PC-3 (cell line): ENCODE results near the gene PITHD1. TPM values are rescaled to one million over a fixed set of nuclear protein-coding genes. Genes with fewer than 3 reads are reported as not detected.
A peak's percentile ranks its signal among the peaks of the same experiment; 100 is the strongest.

Experiments used
- ATAC-seq: fragments of 200-7000 bp; cut with Tn5 transposase; 2 replicates; pipeline ENCODE4 v1.9.1; 2020; ENCODE audit warnings: mild to moderate bottlenecking, moderate library complexity
- BruUV-seq: library from RNA; stranded (reverse); fragments of 400-500 nt; replicated peaks from 2 replicates; lab custom pipeline; 2021; lab: Mats Ljungman, UMichigan
- CTCF ChIA-PET: fragments of 300-600 bp; sonication (Branson Sonifier 250); formaldehyde crosslinking; loops from one replicate; lab custom pipeline; 2022; ENCODE audit warnings: antibody characterized with exemption; lab: Charles Lee
- POLR2A ChIA-PET: fragments of 300-600 bp; sonication (Branson Sonifier 250); formaldehyde crosslinking; loops from one replicate; lab custom pipeline; 2022; ENCODE audit warnings: antibody characterized with exemption; ENCODE audit not compliant: unreplicated experiment; lab: Charles Lee
- DNase-seq: peaks from one replicate; pipeline ENCODE4 v3.0.0-alpha.2; 2015
- H2AFZ ChIP-seq: fragments of 300-600 bp; sonication (generic); 2 replicates; pipeline ENCODE4 v1.6.0; 2016; ENCODE audit warnings: antibody characterized with exemption, low read length
- H3F3A ChIP-seq: fragments of 300-600 bp; sonication (generic); one replicate; pipeline ENCODE4 v1.6.0; 2017; ENCODE audit warnings: antibody characterized with exemption, low read length, control low read depth, mild to moderate bottlenecking; ENCODE audit not compliant: unreplicated experiment
- H3K27ac ChIP-seq: fragments of 300-600 bp; sonication (generic); 2 replicates; pipeline ENCODE4 v1.5.1; 2016; ENCODE audit warnings: mild to moderate bottlenecking, low read length
- H3K27me3 ChIP-seq: fragments of 300-600 bp; sonication (generic); 2 replicates; pipeline ENCODE4 v1.6.1; 2016; ENCODE audit warnings: low read length, mixed read lengths
- H3K36me3 ChIP-seq: fragments of 300-600 bp; sonication (generic); 2 replicates; pipeline ENCODE4 v1.6.1; 2016; ENCODE audit warnings: low read depth, mixed run types, low read length, mixed read lengths
- H3K4me1 ChIP-seq: fragments of 300-600 bp; sonication (generic); 2 replicates; pipeline ENCODE4 v1.5.1; 2016; ENCODE audit warnings: low read length; ENCODE audit not compliant: insufficient read depth
- H3K4me2 ChIP-seq: fragments of 300-600 bp; sonication (generic); 2 replicates; pipeline ENCODE4 v1.6.0; 2016; ENCODE audit warnings: low read length
- H3K4me3 ChIP-seq: fragments of 300-600 bp; sonication (generic); 2 replicates; pipeline ENCODE4 v1.5.1; 2016; ENCODE audit warnings: mild to moderate bottlenecking, low read length, mixed read lengths
- H3K79me2 ChIP-seq: fragments of 300-600 bp; sonication (generic); 2 replicates; pipeline ENCODE4 v1.6.1; 2017; ENCODE audit warnings: low read length, mixed read lengths
- H3K9ac ChIP-seq: fragments of 300-600 bp; sonication (generic); 2 replicates; pipeline ENCODE4 v1.6.0; 2016; ENCODE audit warnings: mild to moderate bottlenecking, low read length
- H3K9me2 ChIP-seq: fragments of 300-600 bp; sonication (generic); replicated peaks from 2 replicates; pipeline ENCODE4 v1.6.1; 2016; ENCODE audit warnings: mixed run types, low read length, mixed read lengths
- H3K9me3 ChIP-seq: fragments of 300-600 bp; sonication (generic); 2 replicates; pipeline ENCODE4 v1.6.1; 2016; ENCODE audit warnings: low read length, mixed read lengths
- H4K20me1 ChIP-seq: fragments of 300-600 bp; sonication (generic); 2 replicates; pipeline ENCODE4 v1.6.1; 2016; ENCODE audit warnings: low read length, mixed read lengths
- EZH2 ChIP-seq: fragments of 300-600 bp; sonication (generic); IDR thresholded peaks from one replicate; pipeline ENCODE4 v1.6.1; 2017; ENCODE audit warnings: antibody characterized with exemption, mild to moderate bottlenecking, low read length; ENCODE audit not compliant: unreplicated experiment
- EZH2phosphoT487 ChIP-seq: fragments of 300-600 bp; sonication (generic); IDR thresholded peaks from 2 replicates; pipeline ENCODE4 v1.6.1; 2018; ENCODE audit warnings: mild to moderate bottlenecking, antibody characterized with exemption, low read length, borderline replicate concordance
- intact Hi-C: fragments of 100-400 bp; cut with micrococcal nuclease; formaldehyde crosslinking; loops from 2 replicates; pipeline ENCODE4 v1.9.0; 2023
- total RNA-seq: library from RNA; depleted of rRNA; stranded (reverse); fragments of >200 nt; gene quantifications from 2 replicates; pipeline ENCODE4 v1.2.3, GENCODE V29; 2014
- TF ChIP-seq, protein P1 (sequence below): fragments of 300-600 bp; sonication (generic); conservative IDR thresholded peaks from 2 replicates; pipeline ENCODE4 v1.5.1; 2017; ENCODE audit warnings: antibody characterized with exemption, low read depth, mild to moderate bottlenecking, low read length

PITHD1 gene
- total RNA-seq, 1 experiment from 2014 or later: 107 TPM

DNA sequence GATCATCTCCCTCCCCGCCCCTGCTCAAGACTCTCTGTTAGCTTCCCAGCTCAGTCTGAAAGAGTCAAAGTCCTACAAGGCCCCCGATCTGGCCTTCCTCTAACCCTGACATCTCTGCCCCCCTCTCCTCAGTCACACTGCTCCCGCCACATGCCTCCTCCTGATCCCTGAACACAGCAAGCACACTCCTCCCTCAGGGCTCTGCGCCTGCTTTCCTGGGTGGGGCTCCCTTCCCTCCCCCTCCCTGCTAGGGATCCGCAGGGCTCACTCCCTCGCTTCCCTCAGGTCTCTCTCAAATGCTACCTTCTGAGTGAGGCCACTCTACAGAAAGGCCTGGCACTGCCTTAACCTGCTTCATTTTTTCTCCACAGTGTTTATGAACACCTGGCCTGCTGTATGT lies 28.1 kb downstream of the PITHD1 start:
- no peaks in the 10 kb centered on the region for H4K20me1 ChIP-seq
- ATAC-seq: no peak
- no peak overlapping the region for H3K4me2 ChIP-seq
- intact Hi-C loops: no loop called here
- DNase-seq: no peak
- BruUV-seq: no TSS peak
- H3K9me2 ChIP-seq: no peaks in the 10 kb centered on the region
- H3K4me3 ChIP-seq: no peak overlapping the region
- no peaks in the 10 kb centered on the region for H3K36me3 ChIP-seq
- CTCF ChIA-PET: no interaction called here
- no peak overlapping the region for H3K27ac ChIP-seq
- no peaks in the 10 kb centered on the region for H3K27me3 ChIP-seq
- H3F3A ChIP-seq: no peaks in the 10 kb centered on the region
- TF ChIP-seq, protein P1, sequence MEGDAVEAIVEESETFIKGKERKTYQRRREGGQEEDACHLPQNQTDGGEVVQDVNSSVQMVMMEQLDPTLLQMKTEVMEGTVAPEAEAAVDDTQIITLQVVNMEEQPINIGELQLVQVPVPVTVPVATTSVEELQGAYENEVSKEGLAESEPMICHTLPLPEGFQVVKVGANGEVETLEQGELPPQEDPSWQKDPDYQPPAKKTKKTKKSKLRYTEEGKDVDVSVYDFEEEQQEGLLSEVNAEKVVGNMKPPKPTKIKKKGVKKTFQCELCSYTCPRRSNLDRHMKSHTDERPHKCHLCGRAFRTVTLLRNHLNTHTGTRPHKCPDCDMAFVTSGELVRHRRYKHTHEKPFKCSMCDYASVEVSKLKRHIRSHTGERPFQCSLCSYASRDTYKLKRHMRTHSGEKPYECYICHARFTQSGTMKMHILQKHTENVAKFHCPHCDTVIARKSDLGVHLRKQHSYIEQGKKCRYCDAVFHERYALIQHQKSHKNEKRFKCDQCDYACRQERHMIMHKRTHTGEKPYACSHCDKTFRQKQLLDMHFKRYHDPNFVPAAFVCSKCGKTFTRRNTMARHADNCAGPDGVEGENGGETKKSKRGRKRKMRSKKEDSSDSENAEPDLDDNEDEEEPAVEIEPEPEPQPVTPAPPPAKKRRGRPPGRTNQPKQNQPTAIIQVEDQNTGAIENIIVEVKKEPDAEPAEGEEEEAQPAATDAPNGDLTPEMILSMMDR: no peak
- H3K9ac ChIP-seq: no peak overlapping the region
- H3K9me3 ChIP-seq: no peaks in the 10 kb centered on the region
- POLR2A ChIA-PET: no interaction called here
- no peak overlapping the region for H2AFZ ChIP-seq
- peaks cover 11% of the 10 kb centered on the region; the same call in 1 of the 2 replicates for H3K4me1 ChIP-seq
- H3K79me2 ChIP-seq: no peaks in the 10 kb centered on the region

DNA sequence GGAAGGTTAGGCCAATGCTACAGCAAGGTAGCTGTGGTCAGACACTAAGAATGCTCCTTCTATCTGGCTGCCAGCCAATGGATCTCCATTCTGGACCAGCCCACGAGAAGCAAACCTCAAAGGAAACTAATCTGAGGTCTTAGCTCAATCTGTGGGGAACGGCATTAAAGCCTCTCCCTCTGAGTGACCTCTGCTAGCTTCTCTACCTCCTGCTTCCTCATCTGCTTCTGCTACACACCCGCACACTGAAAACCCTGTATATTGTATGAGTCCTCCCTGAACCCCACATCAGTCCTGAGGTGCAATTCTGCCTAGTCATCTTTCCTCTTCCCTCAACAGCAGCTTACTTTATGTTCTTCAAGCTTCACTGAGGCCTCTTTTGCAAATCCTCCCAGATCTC lies 29.2 kb downstream of the PITHD1 start:
- no peaks in the 10 kb centered on the region for H3K9me2 ChIP-seq
- no TSS peak for BruUV-seq
- H3K4me1 ChIP-seq: 0 out of 2 replicates have a peak, but pooled peaks cover 5% of the 10 kb centered on the region
- no peaks in the 10 kb centered on the region for H3K79me2 ChIP-seq
- H3K27ac ChIP-seq: no peak overlapping the region
- TF ChIP-seq EZH2: no peak
- TF ChIP-seq, protein P1: no peak
- no peak for TF ChIP-seq EZH2phosphoT487
- H4K20me1 ChIP-seq: no peaks in the 10 kb centered on the region
- H3K27me3 ChIP-seq: no peaks in the 10 kb centered on the region
- ATAC-seq (no peak), DNase-seq (no peak)
- intact Hi-C loops: no loop called here
- ChIA-PET CTCF (interaction anchor here (0.9 kb wide), 1 partner anchor 109 kb away, joined by 3 read pairs; no protein-coding TSS in a partner anchor), POLR2A (no interaction called here)
- no peak overlapping the region for H2AFZ ChIP-seq
- H3F3A ChIP-seq: no peaks in the 10 kb centered on the region
- no peak overlapping the region for H3K9ac ChIP-seq
- H3K36me3 ChIP-seq: no peaks in the 10 kb centered on the region
- no peaks in the 10 kb centered on the region for H3K9me3 ChIP-seq
- H3K4me3 ChIP-seq: no peak overlapping the region
- no peak overlapping the region for H3K4me2 ChIP-seq

DNA sequence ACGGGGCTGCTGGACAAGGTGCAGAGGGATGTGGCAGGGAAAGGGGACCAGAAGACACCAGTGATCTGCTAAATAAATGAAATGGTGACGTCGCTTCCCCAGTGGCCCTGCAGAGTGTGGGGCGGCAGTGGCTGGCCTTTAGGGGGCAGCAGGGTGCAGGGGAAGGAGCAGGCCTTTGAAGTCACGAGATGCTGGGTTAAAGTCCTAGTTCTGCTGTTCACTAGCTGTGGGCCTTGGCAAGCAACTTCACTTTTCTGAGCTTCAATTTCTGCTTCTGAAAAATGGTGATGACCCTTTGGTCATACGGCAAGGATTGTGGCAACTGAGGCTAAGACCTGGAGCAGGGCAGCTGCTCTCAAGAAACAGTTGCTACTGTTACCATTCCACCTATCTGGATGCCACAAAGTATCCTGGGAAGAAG lies 31.5 kb downstream of the PITHD1 start:
- BruUV-seq: no TSS peak
- ATAC-seq: peak; percentile 92
- CTCF ChIA-PET: interaction anchor here (0.6 to 2.2 kb wide), 4 partner anchors 20 to 731 kb away, joined by 3 to 17 read pairs (median 4); no protein-coding TSS in a partner anchor

More for the DNA sequence above, 31.5 kb downstream of the PITHD1 start:
- Histone ChIP-seq H3K79me2 (no peaks in the 10 kb centered on the region), H3K9ac (no peak overlapping the region), H3K9me2 (no peaks in the 10 kb centered on the region), H3K4me1 (0 out of 2 replicates have a peak, but pooled peaks cover 5% of the 10 kb centered on the region), H3F3A (no peaks in the 10 kb centered on the region), H3K27me3 (no peaks in the 10 kb centered on the region), H3K27ac (no peak overlapping the region), H3K4me3 (no peak overlapping the region), H3K36me3 (no peaks in the 10 kb centered on the region; the same call in 1 of the 2 replicates), H2AFZ (no peak overlapping the region), H3K4me2 (no peak overlapping the region), H3K9me3 (no peaks in the 10 kb centered on the region), H4K20me1 (no peaks in the 10 kb centered on the region)
- DNase-seq: peak; percentile 78
- TF ChIP-seq, protein P1: peak; percentile 81
- no peak for TF ChIP-seq EZH2phosphoT487
- POLR2A ChIA-PET: no interaction called here
- intact Hi-C loops: loop anchor here (1.0 kb wide), 1 partner anchor 59 kb away; the partner anchor contains the start of gene FUCA1
